ENCODE results near the gene TEPSIN. TPM values are rescaled to one million over a fixed set of nuclear protein-coding genes. Genes with fewer than 3 reads are reported as not detected.

Gene TEPSIN
- total and polyA plus RNA-seq, 2 of the 8 experiments (the other 6 are each of a cell fraction or from before 2014, with no cell fraction given): 22.9 to 28.0 TPM

DNA sequence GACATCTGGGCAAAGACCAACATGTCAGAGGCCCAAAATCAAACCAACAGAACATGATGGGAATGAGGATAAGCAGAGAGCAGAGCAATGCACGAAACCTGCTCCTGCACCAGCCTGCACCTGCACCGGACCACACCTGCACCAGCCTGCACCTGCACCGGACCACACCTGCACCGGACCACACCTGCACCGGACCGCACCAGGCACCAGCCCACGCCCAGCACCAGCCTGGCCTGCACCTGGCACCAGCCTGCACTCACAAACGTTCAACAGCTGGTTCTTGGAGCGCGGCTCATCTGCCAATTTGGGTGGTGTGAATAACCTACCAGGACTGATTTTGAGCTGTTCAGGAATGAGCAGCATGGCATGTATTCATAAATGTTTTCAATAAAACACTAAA is 34.3 kb downstream of the TEPSIN start:
- Histone ChIP-seq H3K14ac (ENCODE audit: insufficient read length) (no peak overlapping the region), H2BK12ac (ENCODE audit: low read depth, low read length) (no peak overlapping the region), H3K79me2 (ENCODE audit: control insufficient read depth in 1 of 2, insufficient read depth in 2 of 2, low read length in 2 of 2) (no peaks in the 10 kb centered on the region), H3K36me3 (ENCODE audit: control insufficient read depth in 2 of 4, insufficient read depth in 4 of 4, low read length in 3 of 4) (peaks cover 0 to 6% (median 1%) of the 10 kb centered on the region in 4 experiments; a peak in 4 of 8 replicates), H2AFZ (ENCODE audit: low read length) (no peak overlapping the region), H2AK5ac (ENCODE audit: low read depth, low read length) (no peak overlapping the region), H3K9me3 (ENCODE audit: insufficient read depth in 2 of 2, low read depth in 1 of 2, low read length in 1 of 2) (no peaks in the 10 kb centered on the region), H3K18ac (ENCODE audit: extremely low read depth, low read length) (no peak overlapping the region), H3K9ac (replicated peaks in 1 of 4; ENCODE audit: extremely low read depth in 1 of 4, low read depth in 3 of 4, low read length in 3 of 4) (no peak overlapping the region), H4K8ac (ENCODE audit: extremely low read depth, insufficient read depth, low read length) (no peak overlapping the region), H3K56ac (replicated peaks; ENCODE audit: insufficient read length, low read depth, low read length) (no peak overlapping the region), H2BK20ac (ENCODE audit: low read length) (no peak overlapping the region), H3K79me1 (ENCODE audit: low read depth, low read length) (no peaks in the 10 kb centered on the region), H3K4me3 (ENCODE audit: extremely low read depth in 1 of 4, insufficient read depth in 2 of 4, low read depth in 3 of 4, low read length in 4 of 4) (no peak overlapping the region), H3K4ac (replicated peaks; ENCODE audit: insufficient read length, low read depth, low read length) (no peak overlapping the region), H4K91ac (replicated peaks; ENCODE audit: insufficient read length, low read length) (no peak overlapping the region), H4K20me1 (replicated peaks in 1 of 2; ENCODE audit: control insufficient read depth in 1 of 2, insufficient read depth in 2 of 2, low read length in 2 of 2) (peaks cover 0 to 12% of the 10 kb centered on the region in 2 experiments), H2BK5ac (ENCODE audit: low read depth, low read length) (no peak overlapping the region), H3K27ac (ENCODE audit: low read depth, low read length) (no peak overlapping the region), H2BK120ac (replicated peaks; ENCODE audit: low read depth, low read length) (no peak overlapping the region), H4K5ac (ENCODE audit: insufficient read length, low read depth, low read length) (no peak overlapping the region), H3K27me3 (replicated peaks in 1 of 4; ENCODE audit: control insufficient read depth in 3 of 4, extremely low read depth in 1 of 4, insufficient read depth in 3 of 4, low read length in 3 of 4) (no peaks in the 10 kb centered on the region), H3K23me2 (ENCODE audit: low read depth, low read length) (peaks cover 3% of the 10 kb centered on the region; the same call in 1 of the 2 replicates), H3K4me1 (replicated peaks in 1 of 4; ENCODE audit: control insufficient read depth in 3 of 4, insufficient read depth in 4 of 4, low read length in 3 of 4) (no peaks in the 10 kb centered on the region; a peak in 1 of 7 replicates), H3K23ac (ENCODE audit: insufficient read length) (no peak overlapping the region), H2BK15ac (ENCODE audit: low read length) (no peak overlapping the region), H3K4me2 (ENCODE audit: insufficient read depth in 1 of 2, low read depth in 2 of 2, low read length in 2 of 2) (no peak overlapping the region)
- POLR2A ChIA-PET (ENCODE audit: partially characterized antibody): interaction anchor here (1.5 kb wide), 1 partner anchor 14 kb away, joined by 3 read pairs; no protein-coding TSS in a partner anchor
- DNase-seq (ENCODE audit: low read depth in 1 of 2, low spot score in 2 of 2) (no peak), FAIRE-seq (no peak)
- 80% methylated on average over 10 of the region's 10 CpGs; no CpG with 5 or more reads in 1 of the 2 experiments for WGBS, 2 experiments (ENCODE audit: extremely low coverage in 1 of 2, insufficient coverage in 1 of 2, insufficient read length in 1 of 2, insufficient replicate concordance in 2 of 2, low coverage in 1 of 2, low lambda C conversion rate in 2 of 2, missing lambda C conversion rate in 1 of 2)
- TF ChIP-seq TAF7 (optimal IDR thresholded peaks at IDR 0.05; ENCODE audit: borderline replicate concordance, low read depth, low read length): no peak
- no peak for TF ChIP-seq POLR2A (IDR thresholded peaks at IDR 0.05; ENCODE audit: control extremely low read depth in 1 of 2, low read depth in 2 of 2, low read length in 2 of 2)
- TF ChIP-seq CHD2 (IDR thresholded peaks at IDR 0.05; ENCODE audit: low read length): no peak
- TF ChIP-seq SIX5 (IDR thresholded peaks at IDR 0.05; ENCODE audit: low read depth, low read length): no peak
- TF ChIP-seq SUZ12 (IDR thresholded peaks at IDR 0.05; ENCODE audit: low read length): no peak
- CTCF ChIA-PET (ENCODE audit: partially characterized antibody): interaction anchor here (0.7 to 2.1 kb wide), 5 partner anchors 41 to 237 kb away, joined by 3 to 5 read pairs (median 4); no protein-coding TSS in a partner anchor

Measured in H1 (cell line).